GM12801 (cell line): ENCODE data around the gene SLC22A5.

Source experiments
- TF ChIP-seq, protein P1 (sequence below): IDR thresholded peaks from one replicate; pipeline ENCODE4 v1.5.1; 2011; ENCODE audit warnings: control low read depth; ENCODE audit not compliant: insufficient read length; ENCODE audit errors: extremely low read depth

Gene SLC22A5

DNA sequence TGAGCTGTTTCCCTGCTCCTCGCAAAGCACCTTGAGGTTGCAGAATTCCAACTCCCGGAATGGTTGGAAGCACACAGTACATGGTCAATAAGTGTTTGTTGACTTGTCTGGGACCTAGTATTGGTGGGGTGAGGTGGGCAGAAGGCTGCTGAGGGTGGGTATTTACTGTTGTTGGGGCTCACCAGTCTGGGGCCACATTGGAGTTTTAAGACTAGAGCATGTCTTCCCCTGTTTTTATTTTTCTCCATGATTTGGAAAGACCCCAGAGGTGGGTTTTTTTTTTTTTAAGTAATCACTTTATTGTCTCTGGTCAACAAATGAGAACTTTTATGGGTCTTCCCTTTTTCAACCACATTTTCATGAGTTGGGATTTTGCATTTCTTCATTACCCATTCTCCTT, 65.9 kb downstream of the SLC22A5 start:
- TF ChIP-seq, protein P1, sequence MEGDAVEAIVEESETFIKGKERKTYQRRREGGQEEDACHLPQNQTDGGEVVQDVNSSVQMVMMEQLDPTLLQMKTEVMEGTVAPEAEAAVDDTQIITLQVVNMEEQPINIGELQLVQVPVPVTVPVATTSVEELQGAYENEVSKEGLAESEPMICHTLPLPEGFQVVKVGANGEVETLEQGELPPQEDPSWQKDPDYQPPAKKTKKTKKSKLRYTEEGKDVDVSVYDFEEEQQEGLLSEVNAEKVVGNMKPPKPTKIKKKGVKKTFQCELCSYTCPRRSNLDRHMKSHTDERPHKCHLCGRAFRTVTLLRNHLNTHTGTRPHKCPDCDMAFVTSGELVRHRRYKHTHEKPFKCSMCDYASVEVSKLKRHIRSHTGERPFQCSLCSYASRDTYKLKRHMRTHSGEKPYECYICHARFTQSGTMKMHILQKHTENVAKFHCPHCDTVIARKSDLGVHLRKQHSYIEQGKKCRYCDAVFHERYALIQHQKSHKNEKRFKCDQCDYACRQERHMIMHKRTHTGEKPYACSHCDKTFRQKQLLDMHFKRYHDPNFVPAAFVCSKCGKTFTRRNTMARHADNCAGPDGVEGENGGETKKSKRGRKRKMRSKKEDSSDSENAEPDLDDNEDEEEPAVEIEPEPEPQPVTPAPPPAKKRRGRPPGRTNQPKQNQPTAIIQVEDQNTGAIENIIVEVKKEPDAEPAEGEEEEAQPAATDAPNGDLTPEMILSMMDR: no peak

DNA sequence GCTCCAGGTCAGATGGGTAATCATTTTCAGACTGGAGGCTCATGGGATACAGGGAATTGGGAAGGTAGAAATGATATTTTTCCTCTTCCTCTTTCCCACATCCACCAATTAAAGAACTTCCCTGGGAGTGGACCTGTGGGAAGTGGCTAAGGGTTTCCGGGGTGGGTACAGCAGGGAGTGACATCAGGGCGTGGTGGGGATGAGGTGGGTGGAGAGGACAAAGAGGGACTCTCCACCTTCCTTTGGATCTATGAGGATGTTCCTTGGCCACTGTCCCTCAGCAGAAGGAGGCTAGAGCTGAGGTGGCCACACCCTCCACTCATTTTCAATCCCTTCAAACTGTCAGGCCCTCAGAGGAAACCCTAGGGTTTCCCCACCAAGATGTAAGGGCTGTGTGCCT, 66.4 kb downstream of the SLC22A5 start:
- TF ChIP-seq, protein P1: no peak

DNA sequence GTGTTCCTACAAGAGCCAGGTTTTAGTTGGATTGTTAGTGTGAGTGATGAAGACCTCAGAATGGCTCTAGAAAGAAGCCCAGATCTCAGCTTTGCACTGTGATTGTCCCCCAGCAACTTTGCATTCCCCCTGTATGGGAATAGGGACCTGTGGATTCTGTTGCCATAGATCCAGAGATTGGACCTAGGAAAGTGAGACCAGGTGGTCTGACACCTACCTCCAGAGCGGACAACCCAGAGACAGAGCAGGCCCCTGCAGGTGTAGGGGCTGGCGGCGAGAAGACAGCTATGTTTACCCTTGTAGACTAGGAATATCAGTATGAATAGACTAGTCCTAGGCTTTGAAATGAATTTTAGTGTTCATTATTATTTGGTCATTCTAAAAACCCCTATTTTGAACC, 67.4 kb downstream of the SLC22A5 start:
- TF ChIP-seq, protein P1: no peak

DNA sequence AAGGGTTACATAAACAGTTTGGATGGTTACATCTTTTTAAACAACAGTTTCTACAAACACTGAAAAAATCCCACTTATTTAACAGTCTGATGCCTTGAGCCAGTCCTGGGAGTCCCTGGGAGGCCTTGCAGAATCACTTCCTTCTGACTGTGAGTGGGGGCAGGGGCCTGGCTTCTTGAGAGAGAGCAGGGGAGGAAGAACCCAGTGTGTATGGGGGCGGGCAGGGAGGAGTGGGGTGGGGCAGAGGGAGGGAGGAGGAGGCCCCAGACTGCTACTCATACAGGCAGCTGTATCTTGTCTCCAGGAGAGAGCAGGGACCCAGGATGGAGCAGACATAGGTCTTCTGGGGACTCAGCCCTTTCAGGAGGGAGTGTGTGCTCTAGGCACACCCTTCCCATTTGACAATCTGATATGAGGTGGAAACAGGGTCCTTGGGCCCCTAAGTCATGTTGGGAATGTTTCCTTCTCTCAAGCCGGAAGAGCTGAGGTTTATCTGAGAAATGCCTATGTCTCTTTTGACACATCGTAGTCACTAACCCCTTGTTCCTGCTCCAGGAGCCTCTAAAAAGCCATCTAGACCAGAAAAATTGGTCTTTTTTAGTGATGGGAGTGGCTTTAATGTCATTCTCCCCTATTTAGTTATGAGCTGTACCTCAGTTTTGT, 68.2 kb downstream of the SLC22A5 start:
- TF ChIP-seq, protein P1: no peak

DNA sequence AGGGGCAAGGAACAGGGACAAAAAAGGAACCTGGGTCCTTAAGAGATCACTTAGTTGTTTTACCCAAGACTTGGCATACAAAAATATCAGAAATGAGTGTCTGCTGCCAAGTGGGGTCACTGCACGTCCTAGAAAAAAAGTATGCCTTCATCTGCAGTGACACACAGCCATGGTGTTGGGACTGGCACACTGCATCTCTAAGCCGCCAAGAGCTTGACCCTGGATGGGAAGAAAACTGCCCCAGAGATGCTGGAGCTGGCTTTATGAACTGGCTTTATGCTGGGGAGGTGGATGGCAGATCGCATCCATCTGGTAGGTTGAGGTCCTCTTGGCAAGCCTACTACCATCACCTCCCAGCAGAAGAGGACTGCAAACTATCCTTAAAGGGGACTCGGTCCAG, 69.4 kb downstream of the SLC22A5 start:
- TF ChIP-seq, protein P1: no peak

DNA sequence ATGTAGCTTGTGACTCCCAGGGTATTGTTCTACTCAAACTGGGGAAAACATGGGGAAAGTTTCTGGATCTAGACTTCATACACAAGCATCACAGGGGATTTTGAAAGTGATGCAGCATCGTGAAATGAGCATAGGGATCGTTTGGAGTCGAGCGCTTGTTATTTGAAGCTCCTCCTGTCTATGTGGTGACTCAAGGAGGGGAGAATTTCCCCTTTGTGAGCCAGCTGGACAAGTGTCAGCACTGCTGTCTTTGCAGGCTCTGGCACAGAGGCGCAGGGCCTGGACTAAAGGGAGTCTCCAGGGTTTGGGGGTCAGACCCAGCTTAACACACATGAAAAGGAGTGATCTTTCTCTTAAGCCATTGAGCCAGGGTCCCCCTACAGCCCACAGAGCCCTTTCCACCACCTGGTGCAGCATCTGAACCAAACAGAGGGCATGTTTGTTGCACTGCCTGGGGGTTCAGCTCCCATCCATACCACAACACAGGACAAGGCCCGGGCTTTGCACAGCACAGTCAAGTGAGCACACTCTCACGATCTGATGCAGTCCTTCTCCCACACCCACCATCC, 70.1 kb downstream of the SLC22A5 start:
- TF ChIP-seq, protein P1: no peak

DNA sequence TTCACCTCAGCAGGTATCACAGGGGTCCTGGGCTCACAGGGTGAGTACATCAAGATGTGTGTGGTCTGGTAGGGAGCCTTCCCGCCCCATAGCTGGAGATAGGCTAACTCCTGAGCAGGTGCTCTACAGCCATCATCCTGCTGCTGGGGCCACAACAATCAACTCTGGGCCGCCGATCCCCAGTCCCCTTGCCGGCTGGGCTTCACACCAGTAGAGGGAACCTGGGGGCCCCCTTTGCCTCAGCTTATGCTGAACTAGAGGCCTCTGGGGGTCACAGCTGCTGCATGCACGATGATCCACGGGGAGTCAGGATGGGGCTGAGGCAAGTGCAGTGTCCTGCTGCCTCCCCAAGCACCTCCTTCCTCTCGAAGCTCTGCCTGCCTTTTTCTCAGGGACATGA, 74.6 kb downstream of the SLC22A5 start:
- TF ChIP-seq, protein P1: no peak
